ENCODE measurements around the gene TOR4A. TPM values are rescaled to one million over a fixed set of nuclear protein-coding genes. Genes with fewer than 3 reads are reported as not detected.
"Not testable (repeated sequence)": the region's sequence is repeated elsewhere in the genome, so short reads cannot be mapped to it uniquely, and the experiment has no call there.

Gene TOR4A
- total RNA-seq, 2 donors from 2014 or later, result 59.3 to 60.8 TPM

DNA sequence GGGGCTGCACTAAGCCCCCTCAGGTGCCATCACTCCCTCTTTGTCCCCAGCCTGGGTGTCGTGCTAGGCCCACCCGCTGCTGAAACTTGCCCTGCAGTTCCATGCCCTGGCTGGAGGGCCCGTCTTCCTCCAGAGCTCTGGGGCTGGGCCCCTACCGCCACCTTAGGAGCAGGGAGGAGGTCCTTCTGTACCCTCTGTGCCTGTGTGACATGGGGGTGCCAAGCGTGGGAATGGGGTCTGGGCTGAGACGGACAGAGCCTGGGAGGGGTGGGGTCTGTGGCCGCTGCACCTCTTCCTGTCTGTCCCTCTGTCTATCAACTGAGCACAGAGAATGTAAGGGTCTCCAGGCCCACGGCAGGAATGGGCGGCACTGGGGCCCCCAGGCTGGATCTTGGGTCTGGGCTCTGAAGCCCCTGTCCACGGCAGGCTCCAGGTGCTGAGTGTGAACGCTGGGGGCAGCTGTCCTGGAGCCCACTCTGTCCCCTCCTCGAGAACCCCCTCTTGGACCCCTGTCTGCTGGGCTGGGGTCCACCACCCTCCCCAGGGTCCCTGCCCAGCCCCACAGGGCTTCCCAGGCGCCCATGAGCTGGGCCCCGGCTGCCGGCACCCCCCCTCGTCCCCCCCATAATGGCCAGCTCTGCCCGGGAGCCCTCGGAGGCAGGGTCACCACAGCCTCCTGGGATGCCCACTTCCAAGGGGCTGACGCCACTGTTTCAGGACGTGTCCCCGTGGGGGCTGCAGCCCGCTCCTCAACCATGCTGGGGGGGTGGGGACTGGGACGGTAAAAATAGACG, 40.4 kb downstream of the TOR4A start:
- DNase-seq (no peak), ATAC-seq (no peak)
- intact Hi-C loops (cut with DNase I, micrococcal nuclease), result loop anchor here in 1 of 2 donors (10.0 kb wide), 1 partner anchor 87 kb away; no protein-coding TSS in a partner anchor

DNA sequence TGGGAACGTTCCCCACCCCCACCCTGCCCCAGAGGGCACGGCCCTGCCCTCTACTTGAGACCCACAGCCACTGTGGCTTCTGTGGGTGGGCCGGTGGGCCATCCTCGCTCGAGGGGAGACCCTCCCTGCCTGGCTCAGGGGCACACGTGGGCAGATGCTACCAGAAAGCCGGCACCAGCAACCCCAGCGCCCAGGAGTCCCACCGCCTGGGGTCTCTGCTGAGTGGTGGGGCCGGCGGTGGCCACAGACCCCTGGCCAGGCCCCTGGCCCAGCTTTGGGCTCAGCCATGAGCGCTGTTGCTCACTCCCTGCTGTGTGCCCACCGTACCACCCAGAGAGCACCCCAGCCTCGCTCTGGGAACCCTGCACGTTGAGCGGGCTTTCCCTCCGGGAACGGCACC, 41.1 kb downstream of the TOR4A start:
- ATAC-seq (no peak), DNase-seq (no peak)
- intact Hi-C loops (cut with DNase I, micrococcal nuclease), result loop anchor here in 1 of 2 donors (10.0 kb wide), 1 partner anchor 86 kb away; no protein-coding TSS in a partner anchor

DNA sequence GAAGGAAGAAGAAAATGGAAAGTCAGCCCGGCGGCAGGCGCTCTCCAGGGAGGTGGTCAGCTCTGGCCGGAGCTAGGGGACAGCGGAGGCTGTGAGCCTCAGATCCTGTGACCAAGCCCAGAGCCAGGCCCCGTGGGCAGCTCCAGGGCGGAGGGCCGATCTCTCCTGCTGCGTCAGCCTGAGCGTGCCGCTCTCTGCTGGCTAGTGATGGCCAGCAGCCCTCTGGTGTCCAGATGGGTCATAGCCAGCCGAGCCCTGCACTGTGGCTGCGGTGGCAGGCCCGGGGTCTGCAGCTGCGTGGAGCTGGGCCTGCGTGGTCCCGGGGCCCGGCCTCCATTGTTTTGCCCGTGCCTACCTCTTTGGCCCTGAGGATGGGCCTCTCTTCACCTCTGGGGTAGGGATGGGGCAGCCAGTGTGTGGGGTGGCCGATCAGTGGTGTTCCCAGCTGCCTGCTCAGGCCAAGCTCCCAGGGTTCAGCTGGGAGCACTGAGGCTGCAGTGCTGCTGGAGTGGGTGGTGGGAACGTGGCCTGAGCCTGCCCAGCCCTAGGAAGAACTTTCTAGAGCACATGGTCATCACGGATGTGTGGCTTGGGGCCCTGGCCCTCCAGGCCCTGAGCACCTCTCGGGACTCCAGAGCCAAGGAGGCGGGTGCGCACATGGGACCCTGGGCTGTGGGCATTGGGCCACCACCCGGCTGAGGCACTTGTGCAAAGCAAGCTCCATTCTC, 41.6 kb downstream of the TOR4A start:
- ATAC-seq, result no peak
- intact Hi-C loops (cut with DNase I, micrococcal nuclease), result loop anchor here in 1 of 2 donors (10.0 kb wide), 1 partner anchor 86 kb away; no protein-coding TSS in a partner anchor
- no peak for DNase-seq

DNA sequence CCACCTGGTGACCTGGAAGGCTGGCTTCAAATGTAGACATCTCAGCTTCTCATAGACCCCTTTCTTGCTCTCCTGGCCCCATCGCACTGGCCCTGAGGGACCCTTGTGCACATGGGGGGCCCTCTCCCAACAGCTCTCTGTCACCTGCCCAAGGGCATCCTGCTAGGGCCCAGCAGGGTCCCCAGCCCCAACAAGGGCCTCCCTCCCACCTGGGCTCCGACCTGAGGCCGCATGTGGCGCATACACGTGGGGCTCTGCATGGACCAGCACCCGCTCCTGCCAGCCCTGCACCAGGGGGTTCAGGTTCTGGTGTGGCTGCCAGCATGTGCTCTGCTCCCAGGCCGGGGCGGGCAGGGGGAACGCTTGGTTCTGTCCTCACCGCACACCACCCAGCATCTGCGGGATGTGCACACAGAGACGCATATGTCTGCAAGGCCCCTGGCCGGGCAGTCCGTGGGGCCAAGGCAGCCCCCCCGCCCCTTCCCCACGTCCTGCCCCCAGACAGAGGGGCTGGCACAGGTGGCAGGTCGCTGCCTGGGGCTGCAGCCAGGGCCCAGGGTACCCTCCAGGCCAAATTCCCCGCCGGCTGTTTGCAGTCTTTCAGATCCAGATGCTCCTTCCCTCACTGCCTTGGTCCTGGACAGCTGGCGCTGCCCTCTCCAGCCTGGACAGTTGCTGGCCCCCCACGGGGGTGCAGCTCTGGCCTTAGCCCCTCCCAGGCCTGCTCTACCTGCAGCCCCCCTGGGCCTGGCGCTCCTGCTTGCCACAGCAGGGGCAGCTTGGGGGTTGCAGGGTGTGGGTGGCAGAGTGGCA, 42.4 kb downstream of the TOR4A start:
- DNase-seq, result no peak

DNA sequence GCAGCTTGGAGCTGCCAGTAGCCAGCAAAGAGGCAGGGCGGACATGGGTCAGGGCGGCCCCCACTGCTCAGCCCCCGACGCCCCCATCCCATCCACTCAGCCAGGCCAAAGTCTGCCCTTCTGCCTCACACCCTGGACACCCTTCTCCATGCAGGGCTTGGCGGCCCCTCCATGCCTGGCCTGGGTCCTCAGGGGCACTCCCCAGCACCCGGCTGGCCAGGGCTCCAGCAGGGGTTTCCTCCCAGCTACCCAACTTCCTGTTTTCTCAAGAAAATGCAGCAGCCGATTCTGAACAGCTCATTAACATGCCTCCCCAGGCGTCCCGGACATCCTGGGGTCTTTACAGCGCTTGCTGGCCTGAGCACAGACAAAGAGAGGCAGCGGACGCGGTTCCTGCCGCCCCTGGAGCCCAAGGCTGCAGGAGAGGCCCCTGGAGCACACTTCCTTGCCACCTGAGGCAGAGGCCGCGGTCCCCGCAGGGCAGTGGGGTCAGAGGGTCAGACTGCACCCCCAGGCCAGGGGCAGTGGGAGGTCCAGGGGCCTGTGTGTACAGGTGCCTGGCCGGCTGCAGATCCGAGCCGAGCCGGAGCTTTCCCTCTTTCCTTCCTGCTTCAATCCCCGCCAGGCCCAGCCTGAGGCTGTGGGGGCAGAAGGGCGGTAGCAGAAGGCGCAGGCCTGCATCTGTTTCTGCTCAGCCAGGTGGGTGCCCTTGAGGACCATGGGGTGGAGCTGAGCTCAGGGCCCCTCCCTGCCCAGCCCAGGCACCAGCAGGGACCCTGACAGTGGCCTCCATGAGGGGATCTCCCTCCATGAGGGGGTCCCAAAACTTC, 43.2 kb downstream of the TOR4A start:
- ATAC-seq (no peak), DNase-seq (no peak)
- intact Hi-C loops (cut with DNase I, micrococcal nuclease), result no loop called here

More for the DNA sequence above, 42.4 kb downstream of the TOR4A start:
- no peak for ATAC-seq
- intact Hi-C loops (cut with DNase I, micrococcal nuclease), result loop anchor here in 1 of 2 donors (10.0 kb wide), 1 partner anchor 85 kb away; no protein-coding TSS in a partner anchor

DNA sequence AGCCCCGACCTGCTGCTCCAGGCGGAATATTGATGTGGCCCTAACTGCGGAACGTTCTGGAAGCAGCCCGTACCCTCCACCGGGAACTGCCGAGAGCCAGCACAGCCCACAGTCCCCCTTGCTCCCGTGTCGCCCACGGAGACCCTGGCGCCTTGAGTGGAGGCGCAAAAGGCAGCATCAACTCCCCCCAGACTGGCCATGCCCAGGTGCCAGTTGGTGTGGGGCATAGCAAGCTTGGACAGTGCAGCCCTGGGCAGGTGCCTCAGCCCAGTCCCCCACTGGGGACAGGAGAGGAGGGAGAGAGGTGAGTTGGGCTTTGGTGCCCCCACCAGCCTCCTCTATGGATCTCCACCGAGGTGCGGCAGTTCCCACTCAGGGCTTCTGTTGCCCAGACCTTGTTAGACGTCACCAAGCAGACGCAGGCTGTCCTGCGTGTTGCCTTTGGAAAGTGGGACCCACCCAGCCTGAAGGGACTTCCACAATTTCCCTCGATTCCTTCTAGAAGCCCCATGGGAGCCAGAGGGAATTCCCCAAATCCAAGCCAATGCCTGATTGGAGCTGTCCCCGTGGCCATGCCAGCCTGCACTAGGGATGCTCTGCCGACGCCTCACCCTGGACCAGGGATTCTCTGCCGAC, 44.3 kb downstream of the TOR4A start:
- no peak for ATAC-seq
- intact Hi-C loops (cut with DNase I, micrococcal nuclease), result no loop called here
- no peak for DNase-seq

DNA sequence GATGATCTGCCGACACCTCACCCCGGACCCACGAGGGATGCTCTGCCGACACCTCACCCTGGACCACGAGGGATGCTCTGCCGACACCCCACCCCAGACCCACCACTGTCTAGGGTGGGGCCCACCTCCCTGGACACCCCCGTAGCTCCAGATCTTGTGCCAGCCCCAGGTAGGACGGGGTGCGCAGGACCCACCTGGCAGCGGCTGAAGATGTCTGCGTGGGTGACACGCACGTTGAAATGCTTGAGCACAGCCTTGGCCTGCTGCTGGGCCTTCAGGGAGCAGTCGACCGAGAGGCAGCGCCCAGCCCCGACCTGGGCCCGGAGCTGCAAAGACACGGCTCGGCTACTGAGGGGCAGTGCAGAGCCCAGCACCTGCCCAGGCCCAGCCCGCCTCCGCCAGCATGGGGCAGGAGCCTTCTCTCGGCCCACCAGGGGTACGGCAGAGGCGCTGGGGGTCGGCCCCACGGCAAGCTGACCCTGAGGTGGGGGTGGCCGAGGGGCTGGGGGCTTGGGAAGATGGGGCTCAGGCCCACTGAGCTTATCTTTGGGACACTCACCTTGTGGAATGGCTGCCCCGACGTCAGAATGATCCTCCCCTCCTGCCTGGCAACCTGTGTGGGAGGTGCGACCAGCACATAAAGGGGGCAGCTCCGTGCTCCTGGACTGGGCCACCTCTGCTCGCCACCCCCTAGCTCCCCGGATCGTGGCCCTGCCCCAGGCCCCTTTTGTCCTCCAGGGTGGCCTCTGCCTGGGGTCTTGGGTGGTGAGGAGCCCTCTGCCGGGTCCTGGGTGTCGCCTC, 46.2 kb downstream of the TOR4A start:
- no peak for DNase-seq
- no peak for ATAC-seq
- intact Hi-C loops (cut with DNase I, micrococcal nuclease), result no loop called here

DNA sequence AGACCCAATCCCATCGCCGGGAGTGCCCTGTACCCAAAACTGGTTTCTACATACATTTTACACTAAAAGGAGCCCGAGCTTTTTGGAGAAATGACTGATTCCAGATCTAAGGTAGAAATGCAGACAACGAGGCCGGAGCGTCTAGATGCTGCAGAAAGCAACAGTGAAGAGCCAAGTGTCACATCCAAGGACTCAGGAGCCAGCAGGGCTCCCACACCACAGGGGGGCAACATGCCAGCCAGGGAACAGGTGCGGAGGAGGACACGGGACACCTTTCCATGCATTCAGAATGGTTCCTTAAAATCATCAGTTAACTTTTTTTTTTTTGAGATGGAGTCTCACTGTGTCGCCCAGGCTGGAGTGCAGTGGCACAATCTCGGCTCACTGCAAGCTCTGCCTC, 47.6 kb downstream of the TOR4A start:
- ATAC-seq, result no peak
- intact Hi-C loops (cut with DNase I, micrococcal nuclease), result no loop called here

DNA sequence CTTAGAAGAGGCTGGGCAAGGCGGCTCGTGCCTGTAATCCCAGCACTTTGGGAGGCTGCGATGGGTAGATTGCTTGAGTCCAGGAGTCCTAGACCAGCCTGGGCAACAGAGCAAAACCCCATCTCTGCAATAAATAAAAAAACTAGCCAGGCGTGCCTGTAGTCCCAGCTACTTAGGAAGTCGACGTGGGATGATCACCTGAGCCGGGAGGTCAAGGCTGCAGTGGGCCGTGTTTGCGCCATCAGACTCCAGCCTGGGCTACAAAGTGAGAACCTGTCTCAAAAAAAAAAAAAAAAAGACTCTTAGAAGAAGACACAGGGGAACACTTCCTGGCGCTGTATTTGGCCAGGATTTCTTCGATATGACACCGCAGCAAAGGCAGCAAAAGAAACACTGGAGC, 48.3 kb downstream of the TOR4A start:
- intact Hi-C loops (cut with DNase I, micrococcal nuclease), result no loop called here
- DNase-seq, result no peak
- ATAC-seq, result no peak

More for the DNA sequence above, 47.6 kb downstream of the TOR4A start:
- no peak for DNase-seq

DNA sequence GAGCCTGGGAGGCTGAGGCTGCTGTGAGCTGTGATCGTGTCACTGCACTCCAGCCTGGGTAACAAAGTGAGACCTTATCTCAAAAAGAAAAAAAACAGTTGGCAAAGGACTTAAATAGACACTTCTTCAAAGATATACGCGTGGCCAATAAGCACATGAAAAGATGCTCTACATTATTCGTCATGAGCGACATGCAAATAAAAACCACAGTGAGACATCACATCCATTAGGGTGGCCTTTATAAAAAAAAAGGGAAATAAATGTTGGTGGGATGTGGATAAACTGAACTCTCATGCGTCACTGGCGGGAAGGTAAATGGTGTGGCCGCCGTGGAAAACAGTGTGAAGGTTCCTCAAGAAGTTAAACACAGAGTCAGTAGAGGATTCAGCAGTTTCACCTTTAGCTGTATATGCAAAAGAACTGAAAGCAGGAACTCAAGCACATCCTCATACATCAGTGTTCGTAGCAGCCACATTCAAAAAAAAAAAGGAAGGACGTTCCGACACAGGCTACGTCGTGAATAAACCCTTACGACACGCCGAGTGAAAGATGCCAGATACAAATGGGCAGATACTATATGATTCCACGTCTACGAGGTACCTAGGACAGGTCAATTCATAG, 49.0 kb downstream of the TOR4A start:
- ATAC-seq, result peak; percentile 13
- no peak for DNase-seq

DNA sequence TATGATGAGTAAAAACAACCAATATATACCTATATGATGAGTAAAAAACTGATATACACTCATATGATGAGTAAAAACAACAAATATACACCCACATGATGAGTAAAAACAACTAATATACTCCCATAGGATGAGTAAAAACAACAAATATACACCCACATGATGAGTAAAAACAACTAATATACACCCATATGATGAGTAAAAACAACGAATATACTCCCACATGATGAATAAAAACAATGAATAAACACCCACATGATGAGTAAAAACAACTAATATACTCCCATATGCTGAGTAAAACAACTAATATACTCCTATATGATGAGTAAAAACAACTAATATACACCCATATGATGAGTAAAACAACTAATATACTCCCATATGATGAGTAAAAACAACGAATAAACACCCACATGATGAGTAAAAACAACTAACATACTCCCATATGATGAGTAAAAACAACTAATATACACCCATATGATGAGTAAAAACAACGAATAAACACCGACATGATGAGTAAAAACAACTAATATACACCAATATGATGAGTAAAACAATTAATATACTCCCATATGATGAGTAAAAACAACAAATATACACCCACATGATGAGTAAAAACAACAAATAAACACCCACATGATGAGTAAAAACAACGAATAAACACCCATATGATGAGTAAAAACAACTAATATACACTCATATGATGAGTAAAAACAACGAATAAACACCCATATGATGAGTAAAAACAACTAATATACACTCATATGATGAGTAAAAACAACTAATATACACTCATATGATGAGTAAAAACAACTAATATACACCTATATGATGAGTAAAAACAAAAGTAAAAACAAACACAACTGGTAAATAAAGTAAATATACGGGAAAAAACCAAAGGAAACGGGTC, 50.4 kb downstream of the TOR4A start:
- DNase-seq; intact Hi-C loops (cut with DNase I, micrococcal nuclease); ATAC-seq: not testable (repeated sequence)

More for the DNA sequence above, 49.0 kb downstream of the TOR4A start:
- intact Hi-C loops (cut with DNase I, micrococcal nuclease), result no loop called here

DNA sequence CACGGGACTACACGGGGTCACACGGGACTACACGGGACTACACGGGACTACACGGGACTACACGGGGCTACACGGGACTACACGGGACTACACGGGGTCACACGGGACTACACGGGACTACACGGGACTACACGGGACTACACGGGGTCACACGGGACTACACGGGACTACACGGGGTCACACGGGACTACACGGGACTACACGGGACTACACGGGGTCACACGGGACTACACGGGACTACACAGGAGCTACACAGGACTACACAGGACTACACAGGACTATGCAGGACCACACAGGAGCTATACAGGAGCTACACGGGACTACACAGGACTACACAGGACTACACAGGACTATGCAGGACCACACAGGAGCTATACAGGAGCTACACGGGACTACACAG, 52.1 kb downstream of the TOR4A start:
- DNase-seq; intact Hi-C loops (cut with DNase I, micrococcal nuclease); ATAC-seq: not testable (repeated sequence)

DNA sequence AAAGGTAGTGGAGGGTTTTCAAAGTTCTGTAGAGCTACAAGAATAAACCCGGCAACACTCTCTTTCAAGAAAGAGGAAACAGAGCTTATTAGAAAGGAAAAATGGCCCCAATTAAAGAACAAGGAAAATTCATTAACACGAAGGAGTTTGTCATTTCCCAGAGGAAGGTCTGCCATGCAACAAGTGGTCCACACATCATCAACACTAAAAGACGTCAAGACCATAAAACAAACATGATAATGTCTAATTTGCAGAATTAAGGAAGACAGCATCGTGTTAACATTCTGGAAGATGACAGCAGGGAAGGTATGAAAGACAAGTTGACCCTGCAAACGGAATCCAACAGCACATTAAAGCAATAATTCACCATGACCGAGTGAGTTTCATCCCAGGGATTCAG, 53.2 kb downstream of the TOR4A start:
- DNase-seq, result no peak
- intact Hi-C loops (cut with DNase I, micrococcal nuclease), result no loop called here
- no peak for ATAC-seq

DNA sequence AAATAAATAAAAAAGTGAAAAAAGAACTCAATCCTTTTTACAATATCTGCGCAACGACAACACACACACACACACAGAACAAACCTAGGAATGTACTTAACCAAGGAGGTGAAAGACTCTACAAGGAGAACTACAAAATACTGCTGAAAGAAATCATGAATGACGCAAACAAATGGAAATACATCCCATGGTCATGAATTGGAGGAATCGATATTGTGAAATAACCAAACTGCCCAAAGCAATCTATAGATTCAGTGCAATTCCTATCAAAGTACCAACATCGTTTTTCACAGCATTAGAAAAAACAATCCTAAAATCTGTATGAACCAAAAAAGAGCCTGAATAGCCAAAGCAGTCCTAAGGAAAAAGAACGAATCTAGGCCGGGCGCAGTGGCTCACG, 54.4 kb downstream of the TOR4A start:
- DNase-seq (no peak), ATAC-seq (no peak)
- intact Hi-C loops (cut with DNase I, micrococcal nuclease), result no loop called here

Data from left colon (tissue), 2 donors.